Pancreas (tissue), 10 donors: ENCODE measurements around the gene PADI1. TPM values are rescaled to one million over a fixed set of nuclear protein-coding genes. Genes with fewer than 3 reads are reported as not detected.

ENCODE experiments used
- ATAC-seq, 4 donors: fragments of 200-7000 bp; cut with Tn5 transposase; one replicate each; pipeline versions ENCODE4 v1.8.0 to v1.9.1; 2020; ENCODE audit warnings: mild to moderate bottlenecking in 4 of 4, moderate library complexity in 4 of 4
- DNase-seq, 6 donors: peaks; one replicate each; pipeline ENCODE4 v3.0.0-alpha.2; 2020
- FAIRE-seq: peaks from 2 replicates; lab custom pipeline; 2012; peaks lifted over from hg19 to GRCh38; lab: Jason Lieb, UNC
- H3K27ac ChIP-seq, 4 donors: fragments of 200-600 bp; sonication (generic); 1 replicate in 3 of 4; 2 replicates in 1 of 4; pipeline versions ENCODE4 v1.5.0 to v1.8.0; 2020
- H3K27me3 ChIP-seq, 4 donors: fragments of 200-600 bp; one replicate each; pipeline ENCODE4 v1.8.0; 2021
- H3K36me3 ChIP-seq, 3 donors: fragments of 200-600 bp; sonication (generic) in 1 of 3; one replicate each; pipeline versions ENCODE4 v1.5.0 to v1.8.0; 2020 to 2021
- H3K4me1 ChIP-seq, 3 donors: fragments of 200-600 bp; one replicate each; pipeline ENCODE4 v1.8.0; 2021
- H3K4me3 ChIP-seq, 4 donors: fragments of 200-600 bp; sonication (generic) in 2 of 4; one replicate each; pipeline versions ENCODE4 v1.5.0 to v1.8.0; 2020 to 2021
- H3K9me3 ChIP-seq, 4 donors: fragments of 200-600 bp; one replicate each; pipeline ENCODE4 v1.8.0; 2021
- WGBS, 2 donors: extraction: QIAGEN DNeasy Blood & Tissue Kit; methylation state at CpG; one replicate each; pipeline ENCODE4 v1.1.7; 2013; 5-methylcytosine and 5-hydroxymethylcytosine counted together
- intact Hi-C, 3 donors: fragments of 100-400 bp; cut with DNase I; formaldehyde crosslinking; loops; one replicate each; pipeline versions ENCODE4 v1.11.1 to v1.14.2; 2022
- polyA plus RNA-seq, 2 donors: library from polyadenylated mRNA; stranded (reverse); fragments of 200-250 nt; gene quantifications; one replicate each; pipeline ENCODE4 v1.2.3, GENCODE V29; 2013
- total RNA-seq, 6 donors: library from RNA; stranded (reverse); fragmentation: NEBNext Ultra II Directional in 4 of 6; extraction: Animal tissue kit (Norgen Biotek cat#: 25700) in 4 of 6; gene quantifications; one replicate each; pipeline versions ENCODE4 v1.2.1 to v1.2.4, GENCODE V29; 2021 to 2023
- TF ChIP-seq, protein P1 (sequence below), 4 donors: fragments of 200-600 bp; sonication (generic) in 3 of 4; IDR thresholded peaks; one replicate each; pipeline versions ENCODE4 v1.5.0 to v1.8.0; 2021; ENCODE audit warnings: antibody characterized with exemption in 4 of 4
- donor health status: healthy with polysubstance abuse.
- donor health status: DM: no; HTN: no; CAD: no; lungs with moderate emphysema.
- donor health status: DM: no; HTN: no; CAD: no.
- donor health status: control.
- donor health status: control.
- donor health status: Bipolar disorder and iron deficiency.
- donor health status: DM: yes; HTN: yes; CAD: no.
- donor health status: DM: no; HTN: no; CAD: no.
- donor health status: DM: no; HTN: no; CAD: no.
- donor health status: DM: yes; HTN: yes; CAD: no.

PADI1 gene
- total and polyA plus RNA-seq, 8 donors, result 0.23 TPM; not detected in 7

DNA sequence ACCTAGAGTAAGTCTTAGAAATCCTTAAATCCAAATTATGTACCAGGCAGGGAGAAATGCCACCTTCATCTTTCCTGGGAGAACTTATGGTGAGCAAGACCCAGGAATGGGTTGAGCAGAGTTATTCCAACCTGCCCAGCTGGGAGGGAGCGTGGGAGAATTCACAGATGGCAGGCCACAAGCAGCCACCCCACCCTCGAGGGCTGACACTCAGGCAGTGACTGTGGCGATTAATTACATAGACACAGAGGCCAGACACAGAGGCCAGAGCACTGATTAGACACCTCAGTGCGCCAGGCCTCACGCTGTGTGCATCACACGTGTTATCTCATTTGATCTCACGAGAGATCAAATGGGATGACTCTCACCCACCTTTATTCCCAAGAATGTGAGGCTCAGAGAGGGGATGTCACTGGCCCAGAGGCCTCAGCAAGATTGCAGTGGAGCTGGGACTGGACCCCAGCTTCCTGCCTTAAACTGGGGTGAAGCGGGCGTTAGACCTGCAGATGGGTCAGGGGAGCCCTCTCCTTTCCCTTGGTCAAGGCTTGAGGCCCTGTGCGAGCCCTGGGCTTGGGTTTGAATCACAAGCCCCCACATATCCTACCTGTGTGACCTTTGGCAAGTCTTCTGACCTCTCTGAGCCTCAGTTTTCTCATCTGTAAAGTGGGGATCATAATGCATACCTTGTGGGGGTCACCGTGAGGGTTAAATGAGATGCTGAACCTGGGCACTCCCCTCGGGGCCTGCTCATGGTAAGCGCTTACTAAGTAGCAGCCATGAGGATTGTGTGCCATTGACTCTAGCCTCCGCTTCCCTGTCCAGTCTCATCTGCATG, 74.3 kb downstream of the PADI1 start:
- TF ChIP-seq, protein P1, sequence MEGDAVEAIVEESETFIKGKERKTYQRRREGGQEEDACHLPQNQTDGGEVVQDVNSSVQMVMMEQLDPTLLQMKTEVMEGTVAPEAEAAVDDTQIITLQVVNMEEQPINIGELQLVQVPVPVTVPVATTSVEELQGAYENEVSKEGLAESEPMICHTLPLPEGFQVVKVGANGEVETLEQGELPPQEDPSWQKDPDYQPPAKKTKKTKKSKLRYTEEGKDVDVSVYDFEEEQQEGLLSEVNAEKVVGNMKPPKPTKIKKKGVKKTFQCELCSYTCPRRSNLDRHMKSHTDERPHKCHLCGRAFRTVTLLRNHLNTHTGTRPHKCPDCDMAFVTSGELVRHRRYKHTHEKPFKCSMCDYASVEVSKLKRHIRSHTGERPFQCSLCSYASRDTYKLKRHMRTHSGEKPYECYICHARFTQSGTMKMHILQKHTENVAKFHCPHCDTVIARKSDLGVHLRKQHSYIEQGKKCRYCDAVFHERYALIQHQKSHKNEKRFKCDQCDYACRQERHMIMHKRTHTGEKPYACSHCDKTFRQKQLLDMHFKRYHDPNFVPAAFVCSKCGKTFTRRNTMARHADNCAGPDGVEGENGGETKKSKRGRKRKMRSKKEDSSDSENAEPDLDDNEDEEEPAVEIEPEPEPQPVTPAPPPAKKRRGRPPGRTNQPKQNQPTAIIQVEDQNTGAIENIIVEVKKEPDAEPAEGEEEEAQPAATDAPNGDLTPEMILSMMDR (IDR thresholded peaks at IDR 0.05), result no peak

DNA sequence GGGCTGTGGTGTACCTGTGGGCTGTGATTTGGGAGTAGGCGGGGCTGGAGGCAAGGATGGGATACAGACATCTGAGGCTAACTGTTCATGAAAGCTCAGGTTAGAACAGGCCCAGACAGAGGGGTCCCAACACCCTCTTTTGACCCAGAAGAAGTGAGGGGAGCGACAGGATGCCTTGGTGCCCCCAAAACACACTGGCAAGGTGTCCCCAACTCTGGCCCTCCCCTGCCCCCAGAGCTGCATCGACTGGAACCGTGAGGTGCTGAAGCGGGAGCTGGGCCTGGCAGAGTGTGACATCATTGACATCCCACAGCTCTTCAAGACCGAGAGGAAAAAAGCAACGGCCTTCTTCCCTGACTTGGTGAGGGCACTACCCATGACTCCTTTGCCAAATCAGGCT, 75.5 kb downstream of the PADI1 start:
- FAIRE-seq (no peak), ATAC-seq (no peak), DNase-seq (no peak)
- Histone ChIP-seq H3K27ac (no peak overlapping the region), H3K4me3 (no peak overlapping the region), H3K4me1 (peaks cover 5 to 15% (median 11%) of the 10 kb centered on the region in 3 donors), H3K27me3 (no peaks in the 10 kb centered on the region), H3K36me3 (no peaks in the 10 kb centered on the region), H3K9me3 (no peaks in the 10 kb centered on the region)
- intact Hi-C loops, result no loop called here
- TF ChIP-seq, protein P1 (IDR thresholded peaks at IDR 0.05), result no peak
- 92 to 97% methylated on average over 7 of the region's 7 CpGs for WGBS, 2 donors

More for the DNA sequence above, 74.3 kb downstream of the PADI1 start:
- peak; percentile 92 to 97 (median 95) for ATAC-seq
- Histone ChIP-seq H3K9me3 (no peaks in the 10 kb centered on the region), H3K4me3 (no peak overlapping the region), H3K27ac (peak overlapping the region; percentile 25 to 60 (median 44)), H3K4me1 (peaks cover 5 to 15% (median 11%) of the 10 kb centered on the region in 3 donors), H3K27me3 (no peaks in the 10 kb centered on the region), H3K36me3 (no peaks in the 10 kb centered on the region)
- 60 to 64% methylated on average over 14 of the region's 14 CpGs for WGBS, 2 donors
- peak; percentile 79 to 92 (median 89) for DNase-seq
- intact Hi-C loops, result no loop called here
- FAIRE-seq, result no peak

DNA sequence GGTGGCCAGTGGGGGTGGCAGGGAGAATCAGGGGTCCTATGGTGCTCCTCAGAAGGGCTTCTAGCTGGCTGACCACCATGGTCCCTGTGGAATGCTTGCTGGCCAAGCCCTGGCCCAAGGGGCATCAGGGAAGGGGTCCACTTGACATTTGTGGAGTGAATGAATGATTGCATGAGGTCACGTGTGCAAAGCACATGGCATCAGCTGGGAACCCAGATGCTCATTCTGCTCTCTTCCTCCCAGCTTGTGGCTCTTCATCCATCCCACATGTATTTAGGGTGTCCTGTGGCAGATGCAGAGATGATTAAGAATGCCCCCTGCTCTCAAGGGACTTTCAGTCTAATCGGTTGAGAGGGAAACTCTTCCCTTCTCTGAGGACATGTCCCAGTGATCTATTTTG, 76.0 kb downstream of the PADI1 start:
- H3K4me3 ChIP-seq, result no peak overlapping the region
- H3K9me3 ChIP-seq, result no peaks in the 10 kb centered on the region
- H3K27ac ChIP-seq, result no peak overlapping the region
- DNase-seq, result no peak
- TF ChIP-seq, protein P1 (IDR thresholded peaks at IDR 0.05), result no peak
- H3K4me1 ChIP-seq, result peaks cover 5 to 15% (median 11%) of the 10 kb centered on the region in 3 donors
- H3K27me3 ChIP-seq, result no peaks in the 10 kb centered on the region
- intact Hi-C loops, result no loop called here
- WGBS, 2 donors, result 87 to 92% methylated on average over 2 of the region's 2 CpGs
- no peaks in the 10 kb centered on the region for H3K36me3 ChIP-seq
- no peak for ATAC-seq
- FAIRE-seq, result no peak

DNA sequence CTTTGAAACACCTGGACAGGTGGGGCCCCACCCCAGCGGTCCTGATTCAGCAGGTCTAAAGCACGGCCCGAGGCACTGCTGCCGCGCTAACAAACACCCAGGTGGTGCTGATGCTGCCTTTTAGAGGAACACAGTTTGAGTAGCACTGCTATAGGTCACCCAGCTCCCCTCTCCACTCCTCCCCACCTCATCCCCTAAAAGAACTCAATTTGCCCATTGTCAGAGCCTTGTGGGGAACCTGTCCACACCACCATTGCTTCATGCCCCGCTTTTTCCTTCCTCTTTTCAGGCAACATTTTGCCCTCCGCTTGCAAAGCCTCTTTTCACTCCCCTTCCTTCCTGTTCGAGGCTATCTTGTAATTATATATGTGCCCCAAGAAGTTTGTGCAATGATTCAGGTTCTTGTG, 76.8 kb downstream of the PADI1 start:
- no peak for DNase-seq
- Histone ChIP-seq H3K4me3 (no peak overlapping the region), H3K27ac (no peak overlapping the region), H3K27me3 (no peaks in the 10 kb centered on the region), H3K9me3 (no peaks in the 10 kb centered on the region), H3K36me3 (no peaks in the 10 kb centered on the region), H3K4me1 (peaks cover 5 to 15% (median 11%) of the 10 kb centered on the region in 3 donors)
- intact Hi-C loops, result no loop called here
- TF ChIP-seq, protein P1 (IDR thresholded peaks at IDR 0.05), result no peak
- 71 to 85% methylated on average over 8 of the region's 8 CpGs for WGBS, 2 donors
- no peak for ATAC-seq
- no peak for FAIRE-seq

DNA sequence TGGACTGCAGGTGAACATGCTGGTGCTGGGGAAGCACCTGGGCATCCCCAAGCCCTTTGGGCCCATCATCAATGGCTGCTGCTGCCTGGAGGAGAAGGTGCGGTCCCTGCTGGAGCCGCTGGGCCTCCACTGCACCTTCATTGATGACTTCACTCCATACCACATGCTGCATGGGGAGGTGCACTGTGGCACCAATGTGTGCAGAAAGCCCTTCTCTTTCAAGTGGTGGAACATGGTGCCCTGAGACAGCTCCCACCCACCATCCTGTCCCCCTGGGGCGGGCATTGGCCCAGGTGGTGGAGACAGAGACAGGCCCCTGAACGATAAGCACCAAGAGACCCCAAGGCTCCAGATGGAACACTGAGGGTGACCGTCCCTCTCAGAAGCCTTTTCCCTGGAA, 77.9 kb downstream of the PADI1 start:
- DNase-seq (no peak), FAIRE-seq (no peak), ATAC-seq (no peak)
- H3K9me3 ChIP-seq, result no peaks in the 10 kb centered on the region
- H3K4me3 ChIP-seq, result no peak overlapping the region
- intact Hi-C loops, result no loop called here
- TF ChIP-seq, protein P1 (IDR thresholded peaks at IDR 0.05), result no peak
- H3K27ac ChIP-seq, result no peak overlapping the region
- 66 to 86% methylated on average over 5 of the region's 5 CpGs for WGBS, 2 donors
- H3K4me1 ChIP-seq, result peaks cover 5 to 15% (median 10%) of the 10 kb centered on the region in 3 donors
- H3K27me3 ChIP-seq, result no peaks in the 10 kb centered on the region
- no peaks in the 10 kb centered on the region for H3K36me3 ChIP-seq
